ENCODE measurements around the gene ADAMTSL5.
"Not testable (repeated sequence)": the region's sequence is repeated elsewhere in the genome, so short reads cannot be mapped to it uniquely, and the experiment has no call there.

The ADAMTSL5 gene

GRCh38 chr19:1528596-1529429, 16.0 kb upstream of the ADAMTSL5 start:
- DNase-seq = no peak

GRCh38 chr19:1527650-1528309, 15.0 kb upstream of the ADAMTSL5 start:
- DNase-seq = no peak

- no peak for DNase-seq
Measured at GRCh38 chr19:1526979-1527649, 14.3 kb upstream of the ADAMTSL5 start.

GRCh38 chr19:1526066-1526778, 13.4 kb upstream of the ADAMTSL5 start:
- no peak for DNase-seq

GRCh38 chr19:1525343-1525742, 12.5 kb upstream of the ADAMTSL5 start:
- no peak for DNase-seq

- no peak for DNase-seq
Measured at GRCh38 chr19:1524972-1525325, 12.1 kb upstream of the ADAMTSL5 start.

GRCh38 chr19:1524287-1524971, 11.6 kb upstream of the ADAMTSL5 start:
- no peak for DNase-seq

- no peak for DNase-seq
Measured at GRCh38 chr19:1523412-1524286, 10.8 kb upstream of the ADAMTSL5 start, which contains the start of gene PLK5. Gene PLK5 (plus strand): TSS chr19:1524077. CDS start chr19:1526997, 2,920 bp downstream.

- DNase-seq = no peak
Measured at GRCh38 chr19:1522838-1523237, 10.0 kb upstream of the ADAMTSL5 start.

- DNase-seq = no peak
Measured at GRCh38 chr19:1522061-1522460, 9.2 kb upstream of the ADAMTSL5 start.

GRCh38 chr19:1521636-1522035, 8.8 kb upstream of the ADAMTSL5 start:
- no peak for DNase-seq

- DNase-seq = no peak
Measured at GRCh38 chr19:1520203-1520780, 7.5 kb upstream of the ADAMTSL5 start.

GRCh38 chr19:1519802-1520201, 7.0 kb upstream of the ADAMTSL5 start:
- DNase-seq = not testable (repeated sequence)

- no peak for DNase-seq
Measured at GRCh38 chr19:1518471-1518870, 5.7 kb upstream of the ADAMTSL5 start.

GRCh38 chr19:1516395-1516753, 3.6 kb upstream of the ADAMTSL5 start:
- DNase-seq = no peak

- no peak for DNase-seq
Measured at GRCh38 chr19:1514986-1515721, 2.3 kb upstream of the ADAMTSL5 start.

GRCh38 chr19:1514295-1514661, 1.5 kb upstream of the ADAMTSL5 start:
- DNase-seq = no peak

- peak; percentile 5 to 16 for DNase-seq
Measured at GRCh38 chr19:1513499-1514294, 878 bp upstream of the ADAMTSL5 start.

Data from AML-193 (cell line).